IgD-negative memory B cell (primary cell): ENCODE measurements around the gene B4GALT2. TPM values are rescaled to one million over a fixed set of nuclear protein-coding genes. Genes with fewer than 3 reads are reported as not detected.

ENCODE experiments used
- H3K27ac Mint-ChIP-seq, 3 donors: one replicate each; pipeline ENCODE4 v1.8.0; 2020 to 2022; ENCODE audit warnings: mild to moderate bottlenecking in 3 of 3, mixed read lengths in 3 of 3, moderate library complexity in 1 of 3
- H3K27me3 Mint-ChIP-seq: one replicate; pipeline ENCODE4 v1.8.0; 2021; ENCODE audit warnings: mixed read lengths
- H3K36me3 Mint-ChIP-seq: one replicate; pipeline ENCODE4 v1.8.0; 2020; ENCODE audit warnings: mild to moderate bottlenecking, mixed read lengths
- H3K4me1 Mint-ChIP-seq, 3 donors: one replicate each; pipeline ENCODE4 v1.8.0; 2020 to 2022; ENCODE audit warnings: mixed read lengths in 3 of 3, mild to moderate bottlenecking in 1 of 3
- H3K4me3 Mint-ChIP-seq, 4 donors: one replicate each; pipeline ENCODE4 v1.8.0; 2020 to 2022; ENCODE audit warnings: mild to moderate bottlenecking in 4 of 4, mixed read lengths in 4 of 4, moderate library complexity in 3 of 4
- H3K9me3 Mint-ChIP-seq, 3 donors: one replicate each; pipeline ENCODE4 v1.8.0; 2020 to 2021; ENCODE audit warnings: mixed read lengths in 3 of 3, mild to moderate bottlenecking in 1 of 3
- polyA plus RNA-seq: library from polyadenylated mRNA; unstranded; fragments of 300-500 nt; fragmentation: Illumina TruSeq; gene quantifications from one replicate; pipeline ENCODE4 v1.2.3, GENCODE V29; 2021

The B4GALT2 gene
- polyA plus RNA-seq, 1 donor from 2014 or later: 1.0 TPM

DNA sequence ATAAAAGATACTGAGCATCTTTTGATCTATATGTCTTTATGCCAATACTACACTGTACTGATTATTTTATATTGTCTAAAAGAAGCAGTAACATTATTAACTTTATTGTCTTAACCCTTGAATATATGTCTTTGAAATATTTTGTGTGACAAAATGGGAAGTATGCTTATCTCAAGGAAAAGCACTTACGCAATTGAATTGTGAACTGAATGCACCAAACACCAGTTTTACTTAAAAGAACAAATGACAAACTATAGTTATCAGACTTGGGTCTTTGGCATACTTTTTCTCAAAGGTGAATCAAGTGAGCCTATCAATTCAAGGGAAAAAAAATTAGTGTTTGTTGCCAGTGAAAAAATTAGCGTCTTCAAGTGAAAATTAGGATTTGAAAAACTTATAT is 61.4 kb downstream of the B4GALT2 start:
- H3K4me1 Mint-ChIP-seq: peaks cover 0 to 6% (median under 1%) of the 10 kb centered on the region in 3 donors
- H3K36me3 Mint-ChIP-seq: peaks cover 2% of the 10 kb centered on the region
- no peak overlapping the region for H3K27ac Mint-ChIP-seq
- no peak overlapping the region for H3K4me3 Mint-ChIP-seq
- peaks cover 2% of the 10 kb centered on the region for H3K27me3 Mint-ChIP-seq
- no peaks in the 10 kb centered on the region for H3K9me3 Mint-ChIP-seq

Other genes with a start within 250 kb of the B4GALT2 start
- gene ARTN, start 45.4 kb upstream of the B4GALT2 start, polyA plus RNA-seq: not detected
- 14.9 TPM for gene IPO13, start 32.3 kb upstream of the B4GALT2 start, polyA plus RNA-seq
- gene DPH2, start 9.2 kb upstream of the B4GALT2 start, polyA plus RNA-seq: 38.4 TPM
- gene ATP6V0B, start 4.2 kb upstream of the B4GALT2 start, polyA plus RNA-seq: 261 TPM
- 5.3 TPM for gene CCDC24, start 12.4 kb downstream of the B4GALT2 start, polyA plus RNA-seq
- 0.19 TPM for gene SLC6A9, start 52.3 kb downstream of the B4GALT2 start, polyA plus RNA-seq
- not detected for gene KLF17, start 139.6 kb downstream of the B4GALT2 start, polyA plus RNA-seq
- gene KLF18, start 162.4 kb downstream of the B4GALT2 start, polyA plus RNA-seq: not detected
- gene DMAP1, start 234.3 kb downstream of the B4GALT2 start, polyA plus RNA-seq: 36.0 TPM